B cell (primary cell): ENCODE measurements around the gene SARS2.

Experiments
- EZH2 ChIP-seq: IDR thresholded peaks from 2 replicates; pipeline ENCODE4 v1.6.1; 2012; ENCODE audit warnings: borderline replicate concordance, low read depth, mild to moderate bottlenecking, moderate library complexity, low read length; ENCODE audit not compliant: insufficient read depth, poor library complexity, severe bottlenecking
- TF ChIP-seq, protein P1 (sequence below): fragments of 200-600 bp; IDR thresholded peaks from one replicate; pipeline ENCODE4 v1.8.0; 2022; ENCODE audit warnings: antibody characterized with exemption, mild to moderate bottlenecking

DNA sequence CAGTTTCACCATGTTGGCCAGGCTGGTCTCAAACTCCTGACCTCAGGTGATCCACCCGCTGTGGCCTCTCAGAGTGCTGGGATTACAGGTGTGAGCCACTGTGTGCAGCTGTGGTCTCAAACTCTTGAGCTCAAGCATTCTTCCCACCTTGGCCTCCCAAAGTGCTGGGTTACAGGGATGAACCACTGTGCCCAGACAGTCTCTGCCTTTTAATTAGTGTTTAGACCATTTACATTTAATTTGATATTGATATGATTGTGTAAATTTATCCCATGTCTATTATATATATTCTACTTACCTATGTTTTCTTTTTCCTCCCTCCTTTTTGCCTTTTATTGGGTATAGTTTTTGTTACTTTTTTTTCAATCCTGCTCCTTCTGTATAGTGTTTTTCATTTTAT, 28.9 kb downstream of the SARS2 start:
- TF ChIP-seq, protein P1, sequence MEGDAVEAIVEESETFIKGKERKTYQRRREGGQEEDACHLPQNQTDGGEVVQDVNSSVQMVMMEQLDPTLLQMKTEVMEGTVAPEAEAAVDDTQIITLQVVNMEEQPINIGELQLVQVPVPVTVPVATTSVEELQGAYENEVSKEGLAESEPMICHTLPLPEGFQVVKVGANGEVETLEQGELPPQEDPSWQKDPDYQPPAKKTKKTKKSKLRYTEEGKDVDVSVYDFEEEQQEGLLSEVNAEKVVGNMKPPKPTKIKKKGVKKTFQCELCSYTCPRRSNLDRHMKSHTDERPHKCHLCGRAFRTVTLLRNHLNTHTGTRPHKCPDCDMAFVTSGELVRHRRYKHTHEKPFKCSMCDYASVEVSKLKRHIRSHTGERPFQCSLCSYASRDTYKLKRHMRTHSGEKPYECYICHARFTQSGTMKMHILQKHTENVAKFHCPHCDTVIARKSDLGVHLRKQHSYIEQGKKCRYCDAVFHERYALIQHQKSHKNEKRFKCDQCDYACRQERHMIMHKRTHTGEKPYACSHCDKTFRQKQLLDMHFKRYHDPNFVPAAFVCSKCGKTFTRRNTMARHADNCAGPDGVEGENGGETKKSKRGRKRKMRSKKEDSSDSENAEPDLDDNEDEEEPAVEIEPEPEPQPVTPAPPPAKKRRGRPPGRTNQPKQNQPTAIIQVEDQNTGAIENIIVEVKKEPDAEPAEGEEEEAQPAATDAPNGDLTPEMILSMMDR: no peak
- TF ChIP-seq EZH2: no peak
